Endodermal cell (in vitro differentiated cells): ENCODE data around the gene BGLAP. TPM values are rescaled to one million over a fixed set of nuclear protein-coding genes. Genes with fewer than 3 reads are reported as not detected.

Source experiments
- DNase-seq: peaks from one replicate; pipeline ENCODE4 v3.0.0-alpha.2; 2017
- H3K27ac ChIP-seq: 2 replicates; pipeline ENCODE4 v1.5.1; 2013; ENCODE audit warnings: mild to moderate bottlenecking, low read depth, low read length, moderate library complexity
- H3K27me3 ChIP-seq: 2 replicates; pipeline ENCODE4 v1.6.1; 2013; ENCODE audit warnings: mild to moderate bottlenecking, low read length, moderate library complexity; ENCODE audit not compliant: insufficient read depth, control insufficient read depth, poor library complexity, severe bottlenecking
- H3K36me3 ChIP-seq: 2 replicates; pipeline ENCODE4 v1.7.0; 2013; ENCODE audit warnings: mild to moderate bottlenecking, low read length, moderate library complexity; ENCODE audit not compliant: control insufficient read depth, insufficient read depth
- H3K4me1 ChIP-seq: one replicate; pipeline ENCODE4 v1.7.0; 2013; ENCODE audit warnings: low read length; ENCODE audit not compliant: control insufficient read depth, insufficient read depth
- H3K4me3 ChIP-seq: 2 replicates; pipeline ENCODE4 v1.5.1; 2013; ENCODE audit warnings: mild to moderate bottlenecking, low read length, moderate library complexity
- H3K9ac ChIP-seq: 2 replicates; pipeline ENCODE4 v1.6.1; 2013; ENCODE audit warnings: mild to moderate bottlenecking, low read length, moderate library complexity; ENCODE audit not compliant: poor library complexity, severe bottlenecking; ENCODE audit errors: extremely low read depth
- H3K9me3 ChIP-seq: 2 replicates; pipeline ENCODE4 v1.6.1; 2013; ENCODE audit warnings: mild to moderate bottlenecking, low read length, moderate library complexity; ENCODE audit not compliant: control insufficient read depth
- H3K27ac Mint-ChIP-seq: 2 replicates; pipeline ENCODE4 v1.8.0; 2020; ENCODE audit warnings: mixed read lengths
- H3K27me3 Mint-ChIP-seq: 2 replicates; pipeline ENCODE4 v1.8.0; 2021; ENCODE audit warnings: mild to moderate bottlenecking, mixed read lengths; ENCODE audit not compliant: insufficient read depth
- H3K36me3 Mint-ChIP-seq: 2 replicates; pipeline ENCODE4 v1.8.0; 2020; ENCODE audit warnings: low read depth, mixed read lengths
- H3K4me1 Mint-ChIP-seq: 2 replicates; pipeline ENCODE4 v1.8.0; 2020; ENCODE audit warnings: mixed read lengths
- H3K4me3 Mint-ChIP-seq: 2 replicates; pipeline ENCODE4 v1.8.0; 2020; ENCODE audit warnings: mild to moderate bottlenecking, moderate library complexity, mixed read lengths
- H3K9me3 Mint-ChIP-seq: 2 replicates; pipeline ENCODE4 v1.8.0; 2020; ENCODE audit warnings: mild to moderate bottlenecking, mixed read lengths
- CTCF ChIP-seq: fragments of 200-600 bp; sonication (generic); conservative IDR thresholded peaks from 2 replicates; pipeline ENCODE4 v1.5.0; 2021; ENCODE audit warnings: antibody characterized with exemption, mild to moderate bottlenecking
- WGBS, 2 experiments: methylation state at CpG; one replicate each; pipeline versions ENCODE4 v1.1.5 to v1.1.7; 2013; ENCODE audit warnings: missing lambda C conversion rate in 2 of 2, mixed read lengths in 1 of 2; ENCODE audit not compliant: insufficient coverage in 1 of 2, insufficient read length in 1 of 2; 5-methylcytosine and 5-hydroxymethylcytosine counted together
- total RNA-seq, 2 donors: library from RNA; stranded (reverse); fragmentation: NEBNext Ultra II Directional in 1 of 2; extraction: Animal tissue kit (Norgen Biotek cat#: 25700) in 1 of 2; gene quantifications; 2 replicates in 1 of 2; 3 replicates in 1 of 2; pipeline ENCODE4 v1.2.1, GENCODE V29; 2021

BGLAP gene
- total RNA-seq, 2 donors from 2014 or later, result 4.6 to 5.4 TPM

- no peaks in the 10 kb centered on the region for H3K4me1 Mint-ChIP-seq
- H3K9me3 Mint-ChIP-seq, result no peaks in the 10 kb centered on the region
- Histone ChIP-seq H3K4me1 (no peaks in the 10 kb centered on the region), H3K27me3 (no peaks in the 10 kb centered on the region), H3K9me3 (no peaks in the 10 kb centered on the region), H3K9ac (no peak overlapping the region), H3K36me3 (peaks cover 66% of the 10 kb centered on the region), H3K27ac (no peak overlapping the region), H3K4me3 (no peak overlapping the region)
- TF ChIP-seq CTCF, result no peak
- H3K27me3 Mint-ChIP-seq, result no peaks in the 10 kb centered on the region
- no peak for DNase-seq
- no peak overlapping the region for H3K4me3 Mint-ChIP-seq
- WGBS, 2 experiments, result 94 to 95% methylated on average over 10 to 12 of the region's 12 CpGs
- peaks cover 66% of the 10 kb centered on the region for H3K36me3 Mint-ChIP-seq
- H3K27ac Mint-ChIP-seq, result no peak overlapping the region
Observed at GRCh38 chr1:156232201-156232894, 9.6 kb upstream of the BGLAP start.

- DNase-seq, result no peak
- Histone ChIP-seq H3K9me3 (no peaks in the 10 kb centered on the region), H3K9ac (no peak overlapping the region), H3K27me3 (no peaks in the 10 kb centered on the region), H3K27ac (no peak overlapping the region), H3K4me3 (no peak overlapping the region), H3K4me1 (no peaks in the 10 kb centered on the region), H3K36me3 (peaks cover 68% of the 10 kb centered on the region)
- Mint-ChIP-seq H3K27ac (peak overlapping the region; percentile 72), H3K9me3 (no peaks in the 10 kb centered on the region), H3K27me3 (no peaks in the 10 kb centered on the region), H3K4me3 (no peak overlapping the region), H3K36me3 (peaks cover 70% of the 10 kb centered on the region), H3K4me1 (no peaks in the 10 kb centered on the region)
- WGBS, 2 experiments, result 97 to 100% methylated on average over 5 of the region's 5 CpGs
- TF ChIP-seq CTCF, result no peak
Observed at GRCh38 chr1:156233426-156234127, 8.4 kb upstream of the BGLAP start.

- no peak overlapping the region for H3K27ac Mint-ChIP-seq
- 91 to 95% methylated on average over 6 to 12 of the region's 12 CpGs for WGBS, 2 experiments
- H3K36me3 ChIP-seq, result peaks cover 65% of the 10 kb centered on the region
- H3K27me3 ChIP-seq, result no peaks in the 10 kb centered on the region
- H3K36me3 Mint-ChIP-seq, result peaks cover 74% of the 10 kb centered on the region
- H3K4me3 ChIP-seq, result no peak overlapping the region
- no peaks in the 10 kb centered on the region for H3K4me1 ChIP-seq
- no peak for DNase-seq
- H3K27ac ChIP-seq, result no peak overlapping the region
- no peaks in the 10 kb centered on the region for H3K9me3 ChIP-seq
- H3K4me1 Mint-ChIP-seq, result no peaks in the 10 kb centered on the region
- no peaks in the 10 kb centered on the region for H3K27me3 Mint-ChIP-seq
- H3K9ac ChIP-seq, result no peak overlapping the region
- H3K9me3 Mint-ChIP-seq, result no peaks in the 10 kb centered on the region
- TF ChIP-seq CTCF, result no peak
- no peak overlapping the region for H3K4me3 Mint-ChIP-seq
Observed at GRCh38 chr1:156236164-156236563, 5.8 kb upstream of the BGLAP start.
